Measurements from ENCODE around the gene PRRT1B. TPM values are rescaled to one million over a fixed set of nuclear protein-coding genes. Genes with fewer than 3 reads are reported as not detected.

The PRRT1B gene
- total and polyA plus RNA-seq, 9 of the 15 experiments (the other 6 are each of a cell fraction or from before 2014, with no cell fraction given), result not detected

DNA sequence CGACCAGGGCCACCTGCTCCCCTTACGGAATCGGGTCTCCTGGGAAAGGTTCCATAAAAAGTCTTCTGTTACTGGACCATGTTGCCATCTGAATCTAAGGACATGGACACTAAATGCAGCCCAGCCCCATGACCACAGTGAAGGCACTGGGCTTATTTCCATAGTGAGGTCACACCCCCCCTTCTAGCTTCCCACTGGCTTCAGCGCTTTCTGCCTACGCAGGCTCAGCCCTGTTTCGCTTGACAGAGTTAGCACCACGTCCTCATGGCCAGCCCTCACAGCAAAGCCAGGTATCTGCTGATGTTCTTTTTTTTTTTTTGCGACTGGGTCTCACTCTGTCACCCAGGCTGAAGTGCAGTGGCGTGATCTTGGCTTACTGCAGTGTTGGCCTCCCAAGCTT, 28.4 kb upstream of the PRRT1B start:
- peaks cover 76% of the 10 kb centered on the region; the same call in 2 of the 3 replicates for H3K36me3 ChIP-seq (ENCODE audit: control insufficient read depth, insufficient read depth, low read length)
- no peak overlapping the region for H3K4me2 ChIP-seq (ENCODE audit: insufficient read depth, low read length)
- TF ChIP-seq CAMTA2 (CRISPR knock-in tag; conservative IDR thresholded peaks at IDR 0.05) (no peak), CTCF (IDR thresholded peaks at IDR 0.05 in 2 of 3, conservative IDR thresholded peaks at IDR 0.05 in 1 of 3; ENCODE audit: insufficient read depth in 2 of 3, low read depth in 1 of 3, low read length in 3 of 3) (no peak), MEF2A (IDR thresholded peaks at IDR 0.05; ENCODE audit: control insufficient read depth, low read depth, low read length) (no peak), REST (IDR thresholded peaks at IDR 0.05; ENCODE audit: borderline replicate concordance) (no peak), REST (CRISPR knock-in tag; IDR thresholded peaks at IDR 0.05; ENCODE audit: low read depth) (no peak), NFATC3 (IDR thresholded peaks at IDR 0.05) (no peak), ZNF592 (IDR thresholded peaks at IDR 0.05) (no peak)

More for the DNA sequence above, 28.4 kb upstream of the PRRT1B start:
- ATAC-seq (no peak), DNase-seq (ENCODE audit: extremely low read depth in 1 of 4, low spot score in 3 of 4) (no peak), FAIRE-seq (no peak)
- no TSS peak for BruUV-seq (replicated peaks)
- no peaks in the 10 kb centered on the region for H3K9me1 ChIP-seq (ENCODE audit: control insufficient read depth, insufficient read depth, low read length)
- 95% methylated on average over 9 of the region's 9 CpGs for WGBS (ENCODE audit: insufficient coverage, low coverage, missing lambda C conversion rate)
- no peaks in the 10 kb centered on the region for H3K9me3 ChIP-seq (replicated peaks; ENCODE audit: control insufficient read depth, insufficient read depth, low read depth, low read length)
- CTCF ChIA-PET (ENCODE audit: low intra/inter-chr PET ratio), result no interaction called here
- no peak overlapping the region for H3K27ac ChIP-seq (ENCODE audit: extremely low read depth, low read depth, low read length)
- H2AFZ ChIP-seq (ENCODE audit: low read depth, low read length), result no peak overlapping the region
- H3K4me3 ChIP-seq, result no peak overlapping the region
- peaks cover 0 to 3% of the 10 kb centered on the region in 2 experiments; a peak in 1 of 5 replicates for H3K4me1 ChIP-seq (replicated peaks in 1 of 2; ENCODE audit: control insufficient read depth in 2 of 2, insufficient read depth in 2 of 2, low read length in 2 of 2)
- H3K79me2 ChIP-seq (ENCODE audit: control insufficient read depth, insufficient read depth, low read length), result no peaks in the 10 kb centered on the region
- POLR2A ChIA-PET, result interaction anchor here (1.1 kb wide), 1 partner anchor 14 kb away, joined by 3 read pairs; the partner anchor contains the start of gene POMT1
- intact Hi-C loops (cut with micrococcal nuclease), result no loop called here
- no peaks in the 10 kb centered on the region for H3K27me3 ChIP-seq (ENCODE audit: control insufficient read depth in 2 of 2, insufficient read depth in 2 of 2, low read length in 2 of 2)
- H3K9ac ChIP-seq (ENCODE audit: insufficient read depth in 1 of 2, low read depth in 2 of 2, low read length in 2 of 2), result no peak overlapping the region
- in situ Hi-C loops (cut with MboI), result loop anchor here (10.0 kb wide), 1 partner anchor 228 kb away; the partner anchor contains the start of gene RAPGEF1
- no peaks in the 10 kb centered on the region for H4K20me1 ChIP-seq (replicated peaks; ENCODE audit: control insufficient read depth, insufficient read depth, low read length)
